GM06990 (cell line): ENCODE data around the gene ZBTB46.

Source experiments
- DNase-seq: peaks from one replicate; pipeline ENCODE4 v3.0.0-alpha.2; 2011; ENCODE audit not compliant: insufficient read length; ENCODE audit errors: extremely low read depth
- H3K27me3 ChIP-seq: replicated peaks from 2 replicates; pipeline ENCODE4 v1.6.0; 2011; ENCODE audit warnings: low read length; ENCODE audit not compliant: control insufficient read depth, insufficient read depth
- H3K36me3 ChIP-seq: 2 replicates; pipeline ENCODE4 v1.5.1; 2011; ENCODE audit warnings: low read length; ENCODE audit not compliant: control insufficient read depth, insufficient read depth
- H3K4me3 ChIP-seq: replicated peaks from 2 replicates; pipeline ENCODE4 v1.5.1; 2011; ENCODE audit warnings: low read depth, mild to moderate bottlenecking, control low read depth, low read length
- TF ChIP-seq, protein P1 (sequence below): IDR thresholded peaks from 2 replicates; pipeline ENCODE4 v1.5.1; 2011; ENCODE audit warnings: low read length, control low read depth, mild to moderate bottlenecking, inconsistent platforms; ENCODE audit not compliant: insufficient read depth, poor library complexity, severe bottlenecking

ZBTB46 gene

DNA sequence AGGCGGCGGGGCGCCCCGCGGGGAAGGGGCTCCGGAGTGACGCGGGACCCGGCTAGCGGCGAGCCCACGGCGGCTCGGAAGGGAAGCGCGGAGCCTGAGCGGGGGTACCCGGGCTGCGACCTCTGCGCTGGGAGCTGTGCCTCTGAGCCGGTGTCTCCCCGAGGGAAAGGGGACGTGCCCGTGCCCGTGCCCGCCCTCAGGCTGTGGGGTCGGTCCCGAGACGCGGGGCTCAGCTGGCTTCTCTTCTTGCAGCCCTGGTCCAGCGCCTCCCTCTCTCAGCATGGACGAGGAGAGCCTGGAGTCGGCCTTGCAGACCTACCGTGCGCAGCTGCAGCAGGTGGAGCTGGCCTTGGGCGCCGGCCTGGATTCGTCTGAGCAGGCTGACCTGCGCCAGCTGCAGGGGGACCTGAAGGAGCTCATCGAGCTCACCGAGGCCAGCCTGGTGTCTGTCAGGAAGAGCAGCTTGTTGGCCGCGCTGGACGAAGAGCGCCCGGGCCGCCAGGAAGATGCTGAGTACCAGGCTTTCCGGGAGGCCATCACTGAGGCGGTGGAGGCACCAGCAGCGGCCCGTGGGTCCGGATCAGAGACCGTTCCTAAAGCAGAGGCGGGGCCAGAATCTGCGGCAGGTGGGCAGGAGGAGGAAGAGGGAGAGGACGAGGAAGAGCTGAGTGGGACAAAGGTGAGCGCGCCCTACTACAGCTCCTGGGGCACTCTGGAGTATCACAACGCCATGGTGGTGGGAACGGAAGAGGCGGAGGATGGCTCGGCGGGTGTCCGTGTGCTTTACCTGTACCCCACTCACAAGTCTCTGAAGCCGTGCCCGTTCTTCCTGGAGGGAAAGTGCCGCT, 122.5 kb downstream of the ZBTB46 start:
- TF ChIP-seq, protein P1, sequence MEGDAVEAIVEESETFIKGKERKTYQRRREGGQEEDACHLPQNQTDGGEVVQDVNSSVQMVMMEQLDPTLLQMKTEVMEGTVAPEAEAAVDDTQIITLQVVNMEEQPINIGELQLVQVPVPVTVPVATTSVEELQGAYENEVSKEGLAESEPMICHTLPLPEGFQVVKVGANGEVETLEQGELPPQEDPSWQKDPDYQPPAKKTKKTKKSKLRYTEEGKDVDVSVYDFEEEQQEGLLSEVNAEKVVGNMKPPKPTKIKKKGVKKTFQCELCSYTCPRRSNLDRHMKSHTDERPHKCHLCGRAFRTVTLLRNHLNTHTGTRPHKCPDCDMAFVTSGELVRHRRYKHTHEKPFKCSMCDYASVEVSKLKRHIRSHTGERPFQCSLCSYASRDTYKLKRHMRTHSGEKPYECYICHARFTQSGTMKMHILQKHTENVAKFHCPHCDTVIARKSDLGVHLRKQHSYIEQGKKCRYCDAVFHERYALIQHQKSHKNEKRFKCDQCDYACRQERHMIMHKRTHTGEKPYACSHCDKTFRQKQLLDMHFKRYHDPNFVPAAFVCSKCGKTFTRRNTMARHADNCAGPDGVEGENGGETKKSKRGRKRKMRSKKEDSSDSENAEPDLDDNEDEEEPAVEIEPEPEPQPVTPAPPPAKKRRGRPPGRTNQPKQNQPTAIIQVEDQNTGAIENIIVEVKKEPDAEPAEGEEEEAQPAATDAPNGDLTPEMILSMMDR: no peak
- H3K36me3 ChIP-seq: peaks cover 28% of the 10 kb centered on the region

DNA sequence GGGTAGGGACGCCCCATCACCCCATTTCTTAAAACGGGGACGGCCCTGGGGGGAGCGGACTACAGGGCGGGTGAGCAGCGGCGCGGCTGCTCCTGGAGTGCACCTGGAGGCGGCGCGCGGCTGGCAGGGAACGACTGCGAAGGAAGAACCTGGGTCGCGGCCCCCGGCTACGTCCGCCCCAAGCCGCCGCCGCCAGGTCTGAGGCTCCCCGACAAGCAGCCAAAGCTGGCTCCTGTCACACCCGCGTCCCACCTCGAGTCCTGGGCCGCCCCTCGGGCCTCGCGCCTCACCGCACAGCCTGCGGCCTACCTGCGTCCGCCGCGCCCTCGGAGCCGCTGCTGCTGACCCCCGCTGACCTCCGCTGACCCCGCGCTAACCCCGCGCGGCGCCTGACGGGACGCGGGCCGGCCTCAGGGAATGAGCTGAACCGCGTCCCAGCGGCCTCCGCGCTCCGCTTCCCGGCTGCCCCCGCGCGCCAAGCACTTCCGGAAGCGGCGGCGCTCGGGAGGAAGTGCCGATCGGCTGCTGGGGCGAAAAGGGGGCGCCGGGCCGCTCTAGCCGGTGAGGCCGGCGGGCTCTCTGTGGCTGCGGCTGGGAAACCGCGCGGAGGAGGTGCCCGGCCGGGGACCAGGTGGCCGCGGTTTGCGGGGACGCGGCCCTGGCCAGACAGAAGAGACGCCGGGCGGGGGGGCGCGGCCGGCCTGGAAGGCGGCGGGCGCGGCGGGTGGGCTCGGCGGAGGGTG, 123.3 kb downstream of the ZBTB46 start, which contains the start of the genes ARFRP1 and ZGPAT:
Gene ARFRP1 (minus strand): TSS at position 419 of the 743 bp plus-strand sequence. CDS start 885 bp downstream, outside the sequence.
Gene ZGPAT (plus strand): TSS at position 482 of the 743 bp plus-strand sequence. CDS start 542 bp downstream, outside the sequence.
- Histone ChIP-seq H3K36me3 (peaks cover 30% of the 10 kb centered on the region), H3K27me3 (no peaks in the 10 kb centered on the region), H3K4me3 (peak within 1 kb of the TSS; percentile 83)
- peak; percentile 91 for DNase-seq
- TF ChIP-seq, protein P1: no peak

More for the DNA sequence above, 122.5 kb downstream of the ZBTB46 start:
- peak overlapping the region; percentile 83 for H3K4me3 ChIP-seq
- H3K27me3 ChIP-seq: no peaks in the 10 kb centered on the region
- DNase-seq: no peak

DNA sequence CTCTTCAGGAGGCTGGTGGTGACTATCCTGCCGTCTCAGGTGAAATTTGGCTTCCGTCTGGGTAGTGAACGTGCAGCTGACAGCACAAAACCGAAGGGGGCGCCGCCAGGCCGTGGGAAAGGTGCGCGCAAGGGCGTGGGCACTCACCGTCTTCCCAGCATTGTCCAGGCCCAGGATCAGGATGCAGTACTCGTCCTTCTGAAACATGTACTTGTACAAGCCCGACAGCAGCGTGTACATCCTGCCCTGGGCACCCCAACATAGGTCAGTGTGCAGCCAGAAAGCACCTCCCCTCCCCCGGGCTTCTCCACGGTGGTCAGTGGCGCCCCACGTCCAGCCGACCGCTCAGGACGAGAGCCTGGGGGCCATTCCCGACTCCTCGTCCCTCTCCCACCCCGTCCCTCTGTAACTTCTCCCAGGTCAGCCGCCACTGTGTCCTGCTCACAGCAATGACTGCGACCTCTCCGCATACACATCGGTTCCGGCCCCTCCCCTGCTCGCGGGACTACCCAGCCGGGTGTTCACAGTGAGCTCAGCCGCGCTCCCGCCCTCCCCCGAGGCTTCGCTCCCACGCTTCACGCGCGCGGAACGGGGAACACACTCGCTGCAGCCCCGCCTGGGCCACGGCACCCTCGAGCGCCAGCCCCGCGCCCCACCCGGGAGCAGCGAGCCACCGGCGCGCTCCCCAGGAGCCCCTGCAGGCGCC, 124.1 kb downstream of the ZBTB46 start:
- peaks cover 32% of the 10 kb centered on the region for H3K36me3 ChIP-seq

DNA sequence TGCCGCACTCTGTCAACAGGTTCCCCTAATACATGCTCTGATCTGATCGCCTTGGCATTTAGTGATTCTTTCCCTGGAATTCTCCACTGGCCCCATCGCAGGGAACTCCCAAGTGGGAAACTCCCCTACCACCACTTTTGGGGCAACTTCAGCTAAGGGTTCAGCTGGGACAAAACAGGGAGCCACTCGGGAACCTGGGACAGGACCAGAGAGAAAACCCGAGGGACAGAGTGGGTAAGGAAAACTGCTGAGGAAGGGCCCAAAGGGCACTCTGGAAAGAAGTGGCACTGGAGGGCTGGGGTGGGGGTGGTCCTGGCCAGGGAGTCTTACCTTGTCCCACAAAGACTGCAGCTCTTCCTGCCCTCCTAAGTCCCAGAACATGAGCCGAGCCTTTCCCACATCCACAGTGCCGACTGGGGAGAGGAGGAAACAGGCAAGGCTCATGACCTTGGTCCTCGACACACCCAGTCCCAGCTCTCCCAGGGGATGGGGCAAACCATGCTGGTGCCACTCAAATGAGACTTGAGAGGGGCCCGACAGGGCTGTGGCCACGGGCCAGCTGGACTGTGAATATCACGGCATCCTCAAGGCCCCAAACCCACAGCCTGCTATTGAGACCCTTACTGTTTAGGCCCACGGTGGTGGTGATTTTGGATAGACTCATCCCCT, 124.9 kb downstream of the ZBTB46 start:
- TF ChIP-seq, protein P1: no peak
- Histone ChIP-seq H3K36me3 (peaks cover 33% of the 10 kb centered on the region), H3K4me3 (peak overlapping the region; percentile 83), H3K27me3 (no peaks in the 10 kb centered on the region)
- no peak for DNase-seq

More for the DNA sequence above, 124.1 kb downstream of the ZBTB46 start:
- Histone ChIP-seq H3K4me3 (peak overlapping the region; percentile 83), H3K27me3 (no peaks in the 10 kb centered on the region)
- peak; percentile 76 for DNase-seq
- TF ChIP-seq, protein P1: peak; percentile 90
